ENCODE measurements around the gene ZNF598.
A peak's percentile ranks its signal among the peaks of the same experiment; 100 is the strongest.
"Not testable (repeated sequence)": the region's sequence is repeated elsewhere in the genome, so short reads cannot be mapped to it uniquely, and the experiment has no call there.

The ZNF598 gene

DNA sequence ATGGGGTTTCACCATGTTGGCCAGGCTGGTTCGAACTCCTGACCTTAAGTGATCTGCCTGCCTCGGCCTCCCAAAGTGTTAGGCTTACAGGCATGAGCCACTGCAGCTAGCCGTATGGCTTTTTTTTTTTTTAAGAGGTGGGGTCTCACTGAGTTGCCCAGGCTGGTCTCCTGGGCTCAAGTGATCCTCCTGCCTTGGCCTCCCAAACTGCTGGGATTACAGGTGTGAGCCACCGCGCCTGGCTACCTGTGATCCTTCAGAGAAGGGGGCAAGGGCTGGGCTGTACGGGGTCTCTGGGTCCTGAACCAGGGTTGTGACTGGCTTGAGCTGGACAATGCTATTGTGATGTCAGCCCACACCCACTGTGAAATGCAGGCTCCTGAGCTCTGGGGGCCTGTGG is 43.2 kb downstream of the ZNF598 start, which contains the start of gene RNF151:
TSS of gene RNF151 (plus strand) at position 397 of the 400 bp plus-strand sequence. CDS start 26 bp downstream, outside the sequence.
- H3K27me3 ChIP-seq = no peaks in the 10 kb centered on the region
- no peak for DNase-seq
- H3K36me3 ChIP-seq = peaks cover 29% of the 10 kb centered on the region
- H3K4me1 ChIP-seq = no peaks in the 10 kb centered on the region
- TF ChIP-seq, protein P1, sequence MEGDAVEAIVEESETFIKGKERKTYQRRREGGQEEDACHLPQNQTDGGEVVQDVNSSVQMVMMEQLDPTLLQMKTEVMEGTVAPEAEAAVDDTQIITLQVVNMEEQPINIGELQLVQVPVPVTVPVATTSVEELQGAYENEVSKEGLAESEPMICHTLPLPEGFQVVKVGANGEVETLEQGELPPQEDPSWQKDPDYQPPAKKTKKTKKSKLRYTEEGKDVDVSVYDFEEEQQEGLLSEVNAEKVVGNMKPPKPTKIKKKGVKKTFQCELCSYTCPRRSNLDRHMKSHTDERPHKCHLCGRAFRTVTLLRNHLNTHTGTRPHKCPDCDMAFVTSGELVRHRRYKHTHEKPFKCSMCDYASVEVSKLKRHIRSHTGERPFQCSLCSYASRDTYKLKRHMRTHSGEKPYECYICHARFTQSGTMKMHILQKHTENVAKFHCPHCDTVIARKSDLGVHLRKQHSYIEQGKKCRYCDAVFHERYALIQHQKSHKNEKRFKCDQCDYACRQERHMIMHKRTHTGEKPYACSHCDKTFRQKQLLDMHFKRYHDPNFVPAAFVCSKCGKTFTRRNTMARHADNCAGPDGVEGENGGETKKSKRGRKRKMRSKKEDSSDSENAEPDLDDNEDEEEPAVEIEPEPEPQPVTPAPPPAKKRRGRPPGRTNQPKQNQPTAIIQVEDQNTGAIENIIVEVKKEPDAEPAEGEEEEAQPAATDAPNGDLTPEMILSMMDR (IDR thresholded peaks at IDR 0.05; ENCODE audit: low read depth, low read length) = no peak
- peak within 1 kb of the TSS; percentile 94 for H3K4me3 ChIP-seq (ENCODE audit: low read depth, low read length)
- H3K9me3 ChIP-seq = no peaks in the 10 kb centered on the region

DNA sequence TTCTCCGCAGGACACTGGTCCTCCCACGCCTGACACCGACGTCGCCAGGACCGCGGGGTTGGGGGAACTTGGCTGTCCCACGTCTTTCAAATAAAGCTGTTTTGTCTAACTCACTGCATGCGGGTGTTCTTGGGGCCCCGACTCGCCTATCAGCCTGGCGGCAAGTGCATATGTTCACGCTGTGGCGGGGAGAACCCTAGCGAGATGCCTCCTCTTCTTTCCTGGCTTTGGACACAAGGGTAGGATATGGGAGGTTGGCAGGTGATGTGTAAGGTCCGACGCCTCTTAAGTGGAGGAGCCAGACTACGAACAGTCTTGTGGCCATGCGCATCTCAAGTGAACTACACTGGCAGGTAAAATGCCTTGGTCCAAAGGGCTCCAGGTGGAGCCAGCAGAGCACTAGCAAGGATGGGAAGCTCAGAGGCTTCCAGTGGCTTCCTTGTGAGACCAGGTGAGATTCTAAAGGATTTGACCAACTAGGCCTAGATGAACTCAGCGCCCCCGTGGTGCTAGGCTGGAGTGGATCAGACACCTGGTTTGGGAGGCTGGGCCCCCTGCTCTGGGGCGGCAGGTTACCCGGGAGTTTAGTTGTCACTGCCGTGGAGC is 44.1 kb downstream of the ZNF598 start:
- no peaks in the 10 kb centered on the region for H3K27me3 ChIP-seq
- H3K4me3 ChIP-seq (ENCODE audit: low read depth, low read length) = peak overlapping the region; percentile 94
- H3K36me3 ChIP-seq = peaks cover 35% of the 10 kb centered on the region
- no peaks in the 10 kb centered on the region for H3K9me3 ChIP-seq
- TF ChIP-seq, protein P1 (IDR thresholded peaks at IDR 0.05; ENCODE audit: low read depth, low read length) = no peak
- H3K4me1 ChIP-seq = no peaks in the 10 kb centered on the region
- DNase-seq = no peak

DNA sequence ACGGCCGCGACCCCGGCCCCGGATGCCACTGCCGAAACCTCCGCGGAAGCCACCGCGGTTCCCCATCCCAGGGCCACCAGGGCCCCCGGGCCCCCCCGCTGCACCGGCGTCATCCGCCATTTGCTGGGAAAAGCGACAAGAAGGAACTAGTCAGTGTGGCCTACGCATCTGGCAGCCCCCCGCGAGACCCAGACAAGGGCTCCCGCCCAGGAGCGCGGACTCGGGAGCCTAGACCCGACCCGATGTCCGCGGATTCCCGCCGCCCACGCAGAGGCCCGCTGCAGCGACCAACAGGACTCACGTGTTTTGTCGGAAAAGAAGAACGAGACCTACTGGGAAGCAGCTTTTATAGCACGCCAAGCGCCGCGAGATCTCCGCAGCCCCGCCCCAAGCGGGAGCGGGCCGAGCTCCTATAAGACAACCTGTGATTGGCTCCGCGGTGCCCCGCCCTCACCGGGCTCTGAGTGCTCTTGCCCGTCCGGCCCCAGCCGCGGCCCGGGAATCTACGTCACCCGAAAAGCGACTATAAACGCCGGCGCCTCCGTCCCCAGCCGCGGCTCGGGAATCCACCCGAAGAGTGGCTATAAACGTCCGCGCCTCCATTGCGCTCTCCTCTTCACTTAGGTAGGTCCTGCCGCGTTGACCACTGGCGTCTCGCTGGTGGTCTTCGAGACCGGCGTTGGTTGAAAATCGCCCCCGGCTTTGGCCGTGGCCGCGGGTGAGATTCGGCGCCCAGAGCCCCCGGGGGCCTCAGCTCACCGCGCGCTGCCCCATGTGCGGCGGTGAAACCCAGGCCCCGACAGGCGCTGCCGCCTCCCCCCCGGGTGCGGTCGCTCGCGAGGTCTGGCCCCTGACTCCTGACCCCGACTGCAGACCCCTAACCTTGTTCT is 44.9 kb downstream of the ZNF598 start, which contains the start of gene RPS2:
TSS of gene RPS2 (minus strand) at position 321 of the 890 bp plus-strand sequence. CDS start at position 120, 201 bp downstream.
- Histone ChIP-seq H3K27me3 (no peaks in the 10 kb centered on the region), H3K9me3 (no peaks in the 10 kb centered on the region), H3K36me3 (peaks cover 35% of the 10 kb centered on the region), H3K4me3 (ENCODE audit: low read depth, low read length) (peak within 1 kb of the TSS; percentile 94), H3K4me1 (no peaks in the 10 kb centered on the region)
- TF ChIP-seq, protein P1 (IDR thresholded peaks at IDR 0.05; ENCODE audit: low read depth, low read length) = no peak
- DNase-seq = peak; percentile 100

DNA sequence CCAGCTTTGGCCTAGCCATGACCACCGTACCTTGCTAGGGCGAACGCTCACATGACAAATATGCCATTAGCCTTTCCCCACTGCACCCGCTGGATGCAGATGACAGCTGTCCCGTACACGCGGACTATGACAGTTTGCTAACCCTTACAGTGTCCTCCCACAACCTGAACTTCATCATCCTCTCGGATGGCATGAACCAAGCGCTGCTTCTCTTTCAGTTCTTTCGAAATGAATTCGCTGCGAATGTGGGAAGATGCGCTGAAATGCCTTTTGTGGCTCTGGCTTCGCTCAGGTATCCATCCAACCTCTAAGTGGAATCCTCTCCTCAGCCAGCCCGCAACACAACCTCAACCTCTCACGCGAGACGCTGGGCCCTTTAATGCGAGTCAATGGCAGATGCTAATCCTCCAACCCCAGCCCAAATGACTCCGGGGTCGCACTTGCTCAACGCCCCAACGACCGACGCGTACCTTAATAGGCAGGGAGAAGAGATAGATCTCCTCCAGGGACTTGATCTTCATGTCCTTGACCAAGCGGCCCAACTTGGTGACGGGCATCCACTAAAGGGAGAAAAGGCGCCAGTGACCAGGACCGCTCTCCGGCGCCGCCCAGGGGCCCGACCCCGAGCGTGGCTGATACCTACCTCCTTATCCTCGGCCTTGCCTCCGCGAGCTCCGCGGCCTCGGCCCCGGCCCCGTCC is 45.7 kb downstream of the ZNF598 start:
- Histone ChIP-seq H3K27me3 (no peaks in the 10 kb centered on the region), H3K9me3 (no peaks in the 10 kb centered on the region), H3K36me3 (peaks cover 35% of the 10 kb centered on the region), H3K4me1 (no peaks in the 10 kb centered on the region), H3K4me3 (ENCODE audit: low read depth, low read length) (peak overlapping the region; percentile 94)
- peak; percentile 22 for DNase-seq
- TF ChIP-seq, protein P1 (IDR thresholded peaks at IDR 0.05; ENCODE audit: low read depth, low read length) = 0 out of 2 replicates have a peak, but pooled peaks have one; percentile 20

DNA sequence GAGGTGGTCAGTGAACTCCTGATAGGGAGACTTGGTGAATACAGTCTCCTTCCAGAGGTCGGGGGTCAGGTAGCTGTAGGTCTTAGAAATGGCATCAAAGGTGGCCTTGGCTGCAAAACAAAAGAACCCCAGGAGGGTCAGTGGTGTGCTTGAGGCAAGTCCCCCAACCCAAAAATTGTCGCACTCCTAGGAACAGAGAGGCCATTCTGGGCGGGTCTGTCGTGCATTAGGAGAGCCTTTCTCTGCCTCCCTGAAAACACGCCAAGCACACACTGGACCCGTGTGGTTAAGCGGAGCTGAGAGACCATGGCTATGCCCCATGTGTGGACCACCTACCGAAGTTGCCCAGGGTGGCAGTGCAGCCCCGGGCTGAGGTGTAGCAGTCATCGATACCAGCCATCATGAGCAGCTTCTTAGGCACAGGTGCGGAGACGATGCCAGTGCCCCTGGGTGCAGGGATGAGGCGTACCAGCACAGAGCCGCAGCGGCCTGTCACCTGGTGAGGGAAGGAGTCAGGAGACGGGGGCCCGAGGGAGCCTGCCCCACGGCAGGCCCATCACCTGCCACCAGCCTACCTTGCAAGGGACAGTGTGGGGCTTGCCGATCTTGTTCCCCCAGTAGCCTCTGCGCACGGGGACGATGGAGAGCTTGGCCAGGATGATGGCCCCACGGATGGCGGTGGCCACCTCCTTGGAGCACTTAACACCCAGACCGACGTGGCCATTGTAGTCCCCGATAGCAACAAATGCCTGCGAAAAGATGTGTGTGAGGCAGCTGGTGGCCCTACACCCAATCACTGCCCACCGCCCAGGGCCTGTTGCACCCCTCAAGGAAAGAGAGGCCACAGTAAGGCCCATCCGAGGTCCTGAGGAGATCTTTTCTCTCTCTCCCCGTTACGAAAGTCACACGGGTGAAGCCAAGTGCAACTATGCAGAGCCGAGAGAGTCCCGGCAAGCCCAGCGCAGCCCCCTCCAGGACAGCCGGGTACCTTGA is 47.2 kb downstream of the ZNF598 start:
- H3K9me3 ChIP-seq, H3K4me1 ChIP-seq, H3K27me3 ChIP-seq: not testable (repeated sequence)
- peak overlapping the region; percentile 94 for H3K4me3 ChIP-seq (ENCODE audit: low read depth, low read length)
- H3K36me3 ChIP-seq = peaks cover 35% of the 10 kb centered on the region
- DNase-seq = peak; percentile 22
